SHP77 treated with DMSO at 0.1 percent for 48 hours (cell line): Measurements from ENCODE around the gene IKZF1.

Experiments
- DNase-seq: peaks from one replicate; lab custom pipeline; 2025; lab: John Stamatoyannopoulos, UW

IKZF1 gene

DNA sequence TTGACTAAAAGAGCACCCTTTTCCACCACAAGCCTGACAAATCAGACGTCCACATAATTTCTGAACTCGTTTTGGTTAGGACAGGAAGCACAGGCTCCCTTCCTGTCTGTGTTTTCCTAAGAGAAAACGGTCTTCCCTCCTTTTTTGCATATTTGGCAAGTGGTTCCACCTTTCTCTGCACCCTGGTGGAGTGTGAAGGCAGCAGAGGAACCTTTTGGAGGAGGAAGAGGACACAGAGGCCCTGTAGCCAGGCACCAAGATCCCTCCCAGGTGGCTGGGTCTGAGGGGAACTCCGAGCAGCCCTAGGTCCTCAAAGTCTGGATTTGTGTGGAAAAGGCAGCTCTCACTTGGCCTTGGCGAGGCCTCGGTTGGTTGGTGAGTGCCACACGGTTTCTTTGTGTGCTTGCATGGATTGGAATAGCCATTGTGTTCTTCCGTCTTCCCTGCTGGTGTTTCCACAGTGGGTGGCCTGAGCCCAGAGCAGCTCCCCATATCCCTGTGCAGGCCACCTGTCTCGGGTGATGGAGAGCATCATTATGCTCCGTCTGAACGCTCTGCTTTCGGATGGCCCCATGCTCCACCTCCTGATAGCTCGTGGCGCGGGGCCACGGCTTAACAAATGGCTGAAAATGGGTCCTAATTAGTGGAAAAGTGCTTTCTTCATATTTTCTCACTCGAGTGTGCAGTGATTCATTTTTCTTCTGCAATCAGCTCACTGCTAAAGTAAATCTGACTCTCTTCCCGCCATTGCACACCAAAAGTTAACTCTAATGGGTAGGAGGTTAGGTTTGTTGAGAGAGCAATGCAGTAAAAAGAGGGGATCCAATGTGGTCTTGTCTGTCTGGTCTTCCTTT, 4.2 kb downstream of the IKZF1 start:
- no peak for DNase-seq

- no peak for DNase-seq
Measured at GRCh38 chr7:50309721-50310120, 5.2 kb downstream of the IKZF1 start.

GRCh38 chr7:50310361-50310760, 5.8 kb downstream of the IKZF1 start:
- no peak for DNase-seq

- DNase-seq = no peak
Measured at GRCh38 chr7:50310956-50311355, 6.4 kb downstream of the IKZF1 start.

DNA sequence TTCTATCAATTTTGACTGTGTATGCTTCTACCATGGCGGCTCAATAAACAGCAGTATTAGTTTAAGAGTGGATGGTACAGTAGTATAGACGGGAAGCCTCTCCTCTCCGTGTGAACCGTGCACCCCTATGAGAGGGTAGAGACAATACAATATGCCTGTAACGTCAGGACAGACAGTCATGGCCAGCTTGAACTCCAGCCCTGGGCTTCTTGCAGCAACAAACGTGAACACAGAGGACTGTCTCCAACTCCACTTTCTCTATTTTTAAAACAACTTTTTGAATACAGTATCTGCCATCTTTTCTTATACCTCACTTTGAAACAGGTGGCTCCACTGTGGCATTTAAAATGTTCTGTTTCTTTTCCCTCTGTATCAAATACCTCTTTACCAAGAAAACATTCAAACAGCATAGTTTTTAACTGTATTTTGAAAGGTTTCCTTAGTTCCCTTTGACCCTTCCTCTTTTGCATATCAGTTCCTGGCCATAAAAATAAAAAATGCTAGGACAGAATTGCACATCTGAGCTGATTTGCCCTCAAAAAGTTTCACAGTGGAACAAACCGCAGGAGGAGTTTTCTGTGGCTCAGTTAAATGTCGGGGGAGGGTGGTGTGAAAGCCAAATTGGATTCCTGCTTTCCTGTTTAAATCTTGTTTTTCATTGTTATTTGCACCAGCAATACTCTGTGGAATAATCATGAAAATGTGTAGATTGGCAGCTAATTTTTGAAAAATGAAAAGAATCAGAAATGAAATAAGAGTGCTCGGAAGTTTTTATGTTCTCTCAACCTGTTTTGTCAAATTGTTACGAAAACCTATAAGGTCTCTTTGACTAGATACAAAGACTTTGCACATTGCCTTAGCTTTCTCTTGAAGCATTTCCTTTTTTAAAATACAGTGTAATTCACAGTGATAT, 8.0 kb downstream of the IKZF1 start:
- DNase-seq = no peak

DNA sequence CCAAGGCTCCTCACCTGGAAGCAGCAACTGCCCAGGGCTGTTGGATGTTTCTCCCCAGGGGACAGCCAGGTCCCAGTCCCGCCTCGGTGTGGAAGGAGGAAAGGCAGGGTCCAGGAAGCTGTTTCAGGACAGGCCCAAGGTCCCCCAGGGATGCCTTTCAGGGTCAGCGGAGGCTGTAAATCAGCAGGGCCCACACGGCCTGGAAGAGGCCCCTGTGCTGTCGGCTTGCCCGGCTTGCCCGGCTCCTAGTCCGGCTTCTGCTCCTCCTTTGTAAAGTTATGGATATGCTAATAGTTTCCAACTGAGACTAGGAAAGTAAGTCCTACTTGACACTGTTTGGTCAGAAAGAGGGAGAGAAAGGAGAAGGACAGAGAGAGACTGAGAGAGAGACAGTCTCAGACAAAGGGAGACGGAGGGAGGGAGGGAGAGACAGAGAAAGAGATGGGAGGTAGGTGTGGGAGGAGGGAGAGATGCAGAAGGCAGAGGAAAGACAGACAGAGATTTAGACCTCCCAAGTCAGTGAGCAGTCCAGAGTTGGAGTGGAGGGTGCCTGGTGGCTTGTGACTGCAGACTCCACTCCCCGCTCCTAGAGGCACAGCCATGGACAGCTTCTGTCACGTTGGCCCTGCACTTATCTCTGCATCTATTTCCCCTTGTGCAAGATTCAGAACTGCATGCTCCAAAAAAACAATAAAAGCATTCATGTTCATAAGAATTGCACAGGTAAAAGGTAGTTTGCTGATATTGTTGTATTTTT, 10.5 kb downstream of the IKZF1 start:
- DNase-seq = no peak

- DNase-seq = no peak
Measured at GRCh38 chr7:50315739-50316671, 11.5 kb downstream of the IKZF1 start.

DNA sequence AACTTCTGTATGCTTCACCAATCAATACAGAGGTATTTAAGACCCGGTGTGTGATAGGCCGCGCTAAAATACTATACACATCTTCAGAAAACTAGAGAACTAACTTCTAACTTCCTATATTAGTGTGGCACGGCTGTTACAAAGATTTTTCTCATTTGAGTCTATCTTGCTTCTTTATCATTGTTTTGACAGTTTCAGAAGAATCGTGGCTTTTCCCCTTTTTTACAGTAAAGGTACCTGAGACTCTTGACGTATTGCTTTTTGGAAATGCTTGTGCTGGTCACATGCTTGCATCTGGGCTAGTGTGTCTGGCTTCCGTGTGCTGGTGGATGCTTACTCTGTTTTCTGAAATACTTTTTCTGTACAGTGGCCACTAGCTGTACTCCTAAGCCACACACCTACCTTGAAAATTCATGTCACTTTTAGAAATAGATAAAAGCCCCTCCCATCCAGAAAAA, 12.7 kb downstream of the IKZF1 start:
- DNase-seq = no peak

DNA sequence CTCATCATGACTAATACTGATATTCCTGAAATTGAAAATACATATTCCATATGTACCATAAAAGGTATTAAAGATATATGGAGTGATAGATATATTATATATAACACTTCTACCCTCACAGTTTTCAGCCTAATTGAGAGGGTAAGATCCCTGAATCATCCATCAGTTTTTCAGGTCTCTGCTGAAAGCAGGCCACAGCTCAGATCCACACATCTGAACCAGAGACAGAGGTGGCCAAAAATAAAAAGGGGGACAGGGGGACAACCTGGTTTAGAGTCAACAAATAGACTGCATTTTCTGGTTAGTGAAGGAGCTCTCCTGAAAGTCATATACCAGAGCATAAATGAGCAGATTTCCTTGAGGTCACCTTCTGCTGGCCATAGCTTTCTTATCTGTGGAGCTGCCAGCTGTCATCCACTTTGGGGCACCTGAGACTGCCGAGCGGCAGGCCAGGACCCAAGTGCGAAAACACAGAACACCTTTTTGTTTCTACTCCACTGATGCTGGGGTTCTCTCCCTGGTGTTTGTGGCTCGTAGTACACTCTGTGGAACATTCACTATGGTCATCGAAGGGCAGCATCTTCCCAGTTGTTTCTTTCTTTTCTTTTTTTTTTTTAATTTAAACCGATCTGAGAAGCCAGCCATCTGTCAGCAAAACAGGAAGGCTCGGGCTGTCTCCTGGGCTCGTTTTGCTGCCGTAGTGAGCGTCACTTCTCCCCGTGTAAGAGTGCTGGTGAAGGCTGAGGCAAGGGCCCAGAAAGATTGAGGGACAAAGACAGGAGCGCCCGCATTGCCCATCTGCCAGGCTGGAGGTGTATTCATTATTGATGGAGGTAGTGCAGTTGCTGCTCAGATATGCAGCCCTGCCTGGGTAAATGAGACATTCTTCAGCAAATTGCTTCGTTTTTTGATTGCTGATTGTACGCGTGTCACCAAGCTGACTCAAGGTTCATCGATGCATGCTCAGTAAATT, 13.5 kb downstream of the IKZF1 start:
- no peak for DNase-seq

DNA sequence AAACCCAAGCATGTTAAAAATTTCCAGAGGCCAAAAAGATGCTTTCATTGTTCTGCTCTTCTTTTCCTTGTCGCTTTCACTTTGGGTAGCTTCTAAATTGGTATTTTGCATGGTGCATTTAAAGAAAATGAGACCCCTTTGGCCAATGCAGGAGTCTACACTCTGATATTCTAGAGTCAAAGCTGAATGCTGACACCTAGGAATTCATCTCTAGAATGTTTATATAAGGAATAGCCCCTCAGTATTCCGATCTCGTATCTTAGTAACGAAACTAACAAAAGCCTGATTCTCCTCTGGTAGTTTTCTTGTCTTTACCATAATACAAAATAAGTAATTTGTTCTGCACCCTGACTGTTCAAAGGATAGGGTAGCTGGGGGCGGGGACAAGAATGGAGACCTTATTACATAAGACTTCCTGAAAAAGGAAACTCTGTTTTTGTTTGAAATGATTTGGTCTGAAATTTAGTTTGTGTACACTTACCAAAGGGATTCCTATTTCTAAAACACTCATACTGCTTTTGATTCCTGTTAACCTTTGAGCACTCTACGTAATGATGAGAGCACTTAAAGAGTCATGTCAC, 17.1 kb downstream of the IKZF1 start:
- DNase-seq = no peak

DNA sequence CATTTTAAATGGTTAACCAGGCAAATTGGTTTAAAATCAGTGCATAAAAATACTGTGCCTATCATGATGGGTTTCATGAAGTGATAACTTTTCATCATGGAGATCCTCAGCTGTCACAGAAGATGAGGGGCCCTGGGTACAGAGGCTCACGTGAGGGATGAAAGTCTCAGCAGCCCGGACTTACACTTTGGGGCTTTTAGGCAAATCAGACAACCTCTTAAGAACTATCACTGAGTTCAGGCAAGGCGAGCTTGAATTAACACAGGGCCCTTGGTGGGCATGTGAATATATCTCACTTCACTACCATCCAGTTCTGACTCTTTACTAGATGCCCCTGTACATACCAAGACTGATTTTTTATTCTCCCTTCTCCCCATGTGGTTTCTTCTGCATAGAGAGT, 19.6 kb downstream of the IKZF1 start:
- DNase-seq = no peak

- no peak for DNase-seq
Measured at GRCh38 chr7:50327443-50327842, 22.9 kb downstream of the IKZF1 start.

- DNase-seq = no peak
Measured at GRCh38 chr7:50329775-50330174, 25.3 kb downstream of the IKZF1 start.

GRCh38 chr7:50330254-50330653, 25.7 kb downstream of the IKZF1 start:
- no peak for DNase-seq

GRCh38 chr7:50330696-50331095, 26.2 kb downstream of the IKZF1 start:
- no peak for DNase-seq

DNA sequence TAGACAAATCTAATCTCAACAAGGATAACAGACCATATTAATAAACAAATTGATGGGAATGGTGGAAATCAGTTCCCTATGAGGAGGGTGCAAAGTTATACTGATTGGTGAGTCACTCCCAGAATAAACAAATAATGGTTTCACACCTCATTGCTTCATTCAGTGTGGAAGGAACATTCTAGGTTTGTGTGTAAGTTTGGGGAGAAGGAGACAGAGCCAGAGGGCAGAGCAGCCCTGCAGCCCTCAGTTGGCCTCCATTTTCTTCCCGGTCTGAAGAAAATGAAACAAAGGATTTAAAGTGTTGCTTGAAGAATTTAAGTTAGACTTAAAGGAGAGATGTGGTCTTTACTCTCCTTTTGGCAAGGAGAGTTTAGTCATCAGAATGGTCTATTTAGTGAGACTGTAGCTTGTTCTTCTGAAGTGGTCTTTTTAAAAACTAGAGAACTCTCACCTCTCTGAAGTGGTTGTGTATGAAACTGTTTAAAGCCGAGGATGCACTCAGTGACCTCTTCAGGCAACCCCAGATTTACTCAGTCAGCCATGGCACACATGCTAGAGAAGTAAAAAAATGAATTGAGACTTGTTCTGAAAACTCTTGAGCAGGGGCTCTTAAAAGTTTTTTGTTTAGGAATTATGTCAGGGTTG, 27.2 kb downstream of the IKZF1 start:
- DNase-seq = no peak

- DNase-seq = no peak
Measured at GRCh38 chr7:50332241-50333165, 28.0 kb downstream of the IKZF1 start.

GRCh38 chr7:50333221-50333651, 28.7 kb downstream of the IKZF1 start:
- DNase-seq = no peak
